Osteoblast (primary cell): ENCODE data around the gene DUSP15. TPM values are rescaled to one million over a fixed set of nuclear protein-coding genes. Genes with fewer than 3 reads are reported as not detected.

Source experiments
- DNase-seq: peaks from one replicate; pipeline ENCODE4 v3.0.0; 2011; ENCODE audit warnings: low spot score, mixed read lengths; ENCODE audit not compliant: insufficient read length; ENCODE audit errors: missing footprints
- H2AFZ ChIP-seq: 2 replicates; pipeline ENCODE4 v1.6.0; 2011; ENCODE audit warnings: mild to moderate bottlenecking, low read length
- H3K27ac ChIP-seq: 2 replicates; pipeline ENCODE4 v1.5.1; 2011; ENCODE audit warnings: mild to moderate bottlenecking, low read depth, low read length, moderate library complexity
- H3K27me3 ChIP-seq: 2 replicates; pipeline ENCODE4 v1.6.0; 2012; ENCODE audit warnings: mild to moderate bottlenecking, control low read depth, inconsistent platforms, low read length, moderate library complexity; ENCODE audit not compliant: insufficient read depth
- H3K36me3 ChIP-seq: 2 replicates; pipeline ENCODE4 v1.5.1; 2011; ENCODE audit warnings: mild to moderate bottlenecking, low read length, control low read depth, moderate library complexity; ENCODE audit not compliant: insufficient read depth
- H3K4me1 ChIP-seq: 2 replicates; pipeline ENCODE4 v1.5.1; 2011; ENCODE audit warnings: mild to moderate bottlenecking, low read length, control low read depth, moderate library complexity; ENCODE audit not compliant: insufficient read depth
- H3K4me2 ChIP-seq: 2 replicates; pipeline ENCODE4 v1.6.0; 2011; ENCODE audit warnings: mild to moderate bottlenecking, low read length; ENCODE audit not compliant: insufficient read depth
- H3K4me3 ChIP-seq: fragments of 200-600 bp; sonication (generic); 3 replicates; pipeline ENCODE4 v1.5.1; 2012; ENCODE audit warnings: mild to moderate bottlenecking, low read length, inconsistent platforms; ENCODE audit not compliant: insufficient read depth
- H3K79me2 ChIP-seq: 2 replicates; pipeline ENCODE4 v1.6.0; 2012; ENCODE audit warnings: mild to moderate bottlenecking, low read length, control low read depth, inconsistent platforms; ENCODE audit not compliant: insufficient read depth
- H3K9me3 ChIP-seq: 2 replicates; pipeline ENCODE4 v1.5.1; 2011; ENCODE audit warnings: low read depth, low read length, control low read depth
- H4K20me1 ChIP-seq: 2 replicates; pipeline ENCODE4 v1.6.0; 2012; ENCODE audit warnings: mild to moderate bottlenecking, low read length, control low read depth; ENCODE audit not compliant: insufficient read depth
- CTCF ChIP-seq: IDR thresholded peaks from 2 replicates; pipeline ENCODE4 v1.5.1; 2011; ENCODE audit warnings: mild to moderate bottlenecking, low read depth, low read length, moderate library complexity; ENCODE audit errors: extremely low read depth
- total RNA-seq: library from RNA; depleted of rRNA; stranded (reverse); fragments of >200 nt; gene quantifications from 2 replicates; pipeline ENCODE4 v1.2.3, GENCODE V29; 2012

Gene DUSP15
- total RNA-seq, 1 donor, result 1.4 TPM

GRCh38 chr20:31897541-31897940, 27.2 kb upstream of the DUSP15 start:
- no peaks in the 10 kb centered on the region for H3K9me3 ChIP-seq
- H2AFZ ChIP-seq, result no peak overlapping the region
- peaks cover 24% of the 10 kb centered on the region for H3K27me3 ChIP-seq
- no peak overlapping the region for H3K27ac ChIP-seq
- H3K4me1 ChIP-seq, result peaks cover 4% of the 10 kb centered on the region
- no peak overlapping the region for H3K4me2 ChIP-seq
- H3K36me3 ChIP-seq, result no peaks in the 10 kb centered on the region
- TF ChIP-seq CTCF, result no peak
- no peak for DNase-seq
- H4K20me1 ChIP-seq, result no peaks in the 10 kb centered on the region
- no peaks in the 10 kb centered on the region for H3K79me2 ChIP-seq
- no peak overlapping the region for H3K4me3 ChIP-seq

GRCh38 chr20:31896049-31896448, 25.7 kb upstream of the DUSP15 start:
- Histone ChIP-seq H3K36me3 (no peaks in the 10 kb centered on the region), H3K79me2 (no peaks in the 10 kb centered on the region), H3K27me3 (peaks cover 19% of the 10 kb centered on the region), H3K27ac (no peak overlapping the region), H3K4me2 (no peak overlapping the region), H2AFZ (no peak overlapping the region), H3K4me1 (peaks cover 4% of the 10 kb centered on the region), H4K20me1 (no peaks in the 10 kb centered on the region), H3K4me3 (no peak overlapping the region), H3K9me3 (no peaks in the 10 kb centered on the region)
- no peak for TF ChIP-seq CTCF
- no peak for DNase-seq

GRCh38 chr20:31894980-31895675, 24.8 kb upstream of the DUSP15 start:
- DNase-seq, result peak; percentile 86
- peaks cover 17% of the 10 kb centered on the region for H3K27me3 ChIP-seq
- no peak overlapping the region for H3K4me3 ChIP-seq
- H3K36me3 ChIP-seq, result no peaks in the 10 kb centered on the region
- peak overlapping the region; percentile 60 for H3K4me2 ChIP-seq
- no peak for TF ChIP-seq CTCF
- no peaks in the 10 kb centered on the region for H3K9me3 ChIP-seq
- H3K27ac ChIP-seq, result peak overlapping the region; percentile 54
- H3K4me1 ChIP-seq, result peaks cover 4% of the 10 kb centered on the region
- H3K79me2 ChIP-seq, result no peaks in the 10 kb centered on the region
- no peaks in the 10 kb centered on the region for H4K20me1 ChIP-seq
- peak overlapping the region; percentile 88 for H2AFZ ChIP-seq

GRCh38 chr20:31890646-31891045, 20.3 kb upstream of the DUSP15 start:
- no peaks in the 10 kb centered on the region for H3K79me2 ChIP-seq
- H3K4me3 ChIP-seq, result no peak overlapping the region
- H3K4me1 ChIP-seq, result peaks cover 4% of the 10 kb centered on the region
- no peaks in the 10 kb centered on the region for H4K20me1 ChIP-seq
- no peak overlapping the region for H2AFZ ChIP-seq
- no peaks in the 10 kb centered on the region for H3K9me3 ChIP-seq
- no peak for DNase-seq
- H3K27me3 ChIP-seq, result peaks cover 5% of the 10 kb centered on the region
- H3K4me2 ChIP-seq, result no peak overlapping the region
- TF ChIP-seq CTCF, result no peak
- no peak overlapping the region for H3K27ac ChIP-seq
- H3K36me3 ChIP-seq, result no peaks in the 10 kb centered on the region
